ENCODE results near the gene ASXL3.

ASXL3 gene

GRCh38 chr18:33577685-33578517 is at the start of gene ASXL3:
Gene ASXL3 (plus strand): TSS chr18:33578219. CDS start chr18:33578632, 413 bp downstream.
- Histone ChIP-seq H3K4me1 (ENCODE audit: control insufficient read depth in 2 of 2, insufficient read depth in 2 of 2, low read length in 2 of 2) (peaks cover 6 to 8% of the 10 kb centered on the region in 2 donors), H3K27me3 (ENCODE audit: control insufficient read depth in 2 of 2, insufficient read depth in 2 of 2, low read length in 2 of 2) (no peaks in the 10 kb centered on the region), H3K36me3 (ENCODE audit: control insufficient read depth in 2 of 2, insufficient read depth in 2 of 2, low read length in 2 of 2) (no peaks in the 10 kb centered on the region), H3K27ac (ENCODE audit: low read depth in 2 of 2, low read length in 2 of 2) (peak within 1 kb of the TSS; percentile 69 to 70), H3K4me3 (ENCODE audit: low read length in 2 of 2) (peak within 1 kb of the TSS; percentile 75 to 85), H3K9me3 (ENCODE audit: control insufficient read depth in 2 of 2, low read length in 2 of 2) (no peaks in the 10 kb centered on the region), H3K9ac (ENCODE audit: low read depth in 1 of 2, low read length in 2 of 2) (peak within 1 kb of the TSS; percentile 66 to 78)

DNA sequence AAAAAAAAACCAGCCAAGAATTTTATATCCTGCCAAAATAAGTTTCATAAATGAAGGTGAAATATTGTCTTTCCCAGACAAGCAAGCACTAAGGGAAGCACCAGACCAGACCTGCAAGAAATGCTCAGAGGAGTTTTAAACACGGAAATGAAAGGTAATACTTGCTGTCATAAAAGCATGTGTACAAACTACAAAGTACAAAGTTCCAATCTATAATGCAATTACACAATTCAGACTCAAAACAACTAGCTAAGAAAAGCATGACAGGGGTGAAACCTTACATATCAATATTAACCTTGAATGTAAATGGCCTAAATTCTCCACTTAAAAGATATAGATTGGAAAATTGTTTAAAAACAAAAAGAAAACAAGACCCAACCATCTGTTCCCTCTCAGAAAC is 45.0 kb upstream of the ASXL3 start:
- Histone ChIP-seq H3K4me1 (ENCODE audit: control insufficient read depth in 2 of 2, insufficient read depth in 2 of 2, low read length in 2 of 2) (peaks cover 0 to 8% of the 10 kb centered on the region in 2 donors), H3K9ac (ENCODE audit: low read depth in 1 of 2, low read length in 2 of 2) (no peak overlapping the region), H3K4me3 (ENCODE audit: low read length in 2 of 2) (no peak overlapping the region), H3K27ac (ENCODE audit: low read depth in 2 of 2, low read length in 2 of 2) (peak overlapping the region; percentile 44 to 53), H3K36me3 (ENCODE audit: control insufficient read depth in 2 of 2, insufficient read depth in 2 of 2, low read length in 2 of 2) (no peaks in the 10 kb centered on the region), H3K9me3 (ENCODE audit: control insufficient read depth in 2 of 2, low read length in 2 of 2) (no peaks in the 10 kb centered on the region), H3K27me3 (ENCODE audit: control insufficient read depth in 2 of 2, insufficient read depth in 2 of 2, low read length in 2 of 2) (no peaks in the 10 kb centered on the region)

- Histone ChIP-seq H3K27me3 (ENCODE audit: control insufficient read depth in 2 of 2, insufficient read depth in 2 of 2, low read length in 2 of 2) (no peaks in the 10 kb centered on the region), H3K9ac (ENCODE audit: low read depth in 1 of 2, low read length in 2 of 2) (no peak overlapping the region), H3K9me3 (ENCODE audit: control insufficient read depth in 2 of 2, low read length in 2 of 2) (no peaks in the 10 kb centered on the region), H3K4me3 (ENCODE audit: low read length in 2 of 2) (no peak overlapping the region), H3K36me3 (ENCODE audit: control insufficient read depth in 2 of 2, insufficient read depth in 2 of 2, low read length in 2 of 2) (no peaks in the 10 kb centered on the region), H3K27ac (ENCODE audit: low read depth in 2 of 2, low read length in 2 of 2) (no peak overlapping the region), H3K4me1 (ENCODE audit: control insufficient read depth in 2 of 2, insufficient read depth in 2 of 2, low read length in 2 of 2) (peaks cover 0 to 8% of the 10 kb centered on the region in 2 donors)
Measured at GRCh38 chr18:33536904-33537303, 41.1 kb upstream of the ASXL3 start.

- no peaks in the 10 kb centered on the region for H3K9me3 ChIP-seq (ENCODE audit: control insufficient read depth in 2 of 2, low read length in 2 of 2)
Measured at GRCh38 chr18:33538418-33539042, 39.5 kb upstream of the ASXL3 start.

GRCh38 chr18:33540392-33540791 is 37.6 kb upstream of the ASXL3 start:
- H3K4me1 ChIP-seq (ENCODE audit: control insufficient read depth in 2 of 2, insufficient read depth in 2 of 2, low read length in 2 of 2): no peaks in the 10 kb centered on the region
- H3K9me3 ChIP-seq (ENCODE audit: control insufficient read depth in 2 of 2, low read length in 2 of 2): no peaks in the 10 kb centered on the region

More at GRCh38 chr18:33538418-33539042, 39.5 kb upstream of the ASXL3 start:
- no peak overlapping the region for H3K4me3 ChIP-seq (ENCODE audit: low read length in 2 of 2)
- H3K4me1 ChIP-seq (ENCODE audit: control insufficient read depth in 2 of 2, insufficient read depth in 2 of 2, low read length in 2 of 2): peaks cover 0 to 1% of the 10 kb centered on the region in 2 donors
- no peaks in the 10 kb centered on the region for H3K27me3 ChIP-seq (ENCODE audit: control insufficient read depth in 2 of 2, insufficient read depth in 2 of 2, low read length in 2 of 2)
- H3K36me3 ChIP-seq (ENCODE audit: control insufficient read depth in 2 of 2, insufficient read depth in 2 of 2, low read length in 2 of 2): no peaks in the 10 kb centered on the region
- H3K27ac ChIP-seq (ENCODE audit: low read depth in 2 of 2, low read length in 2 of 2): no peak overlapping the region
- H3K9ac ChIP-seq (ENCODE audit: low read depth in 1 of 2, low read length in 2 of 2): no peak overlapping the region

GRCh38 chr18:33541316-33541715 is 36.7 kb upstream of the ASXL3 start:
- H3K27me3 ChIP-seq (ENCODE audit: control insufficient read depth in 2 of 2, insufficient read depth in 2 of 2, low read length in 2 of 2): no peaks in the 10 kb centered on the region
- H3K9ac ChIP-seq (ENCODE audit: low read depth in 1 of 2, low read length in 2 of 2): no peak overlapping the region
- no peak overlapping the region for H3K4me3 ChIP-seq (ENCODE audit: low read length in 2 of 2)
- no peaks in the 10 kb centered on the region for H3K4me1 ChIP-seq (ENCODE audit: control insufficient read depth in 2 of 2, insufficient read depth in 2 of 2, low read length in 2 of 2)
- H3K36me3 ChIP-seq (ENCODE audit: control insufficient read depth in 2 of 2, insufficient read depth in 2 of 2, low read length in 2 of 2): no peaks in the 10 kb centered on the region
- H3K27ac ChIP-seq (ENCODE audit: low read depth in 2 of 2, low read length in 2 of 2): no peak overlapping the region
- no peaks in the 10 kb centered on the region for H3K9me3 ChIP-seq (ENCODE audit: control insufficient read depth in 2 of 2, low read length in 2 of 2)

More at GRCh38 chr18:33540392-33540791, 37.6 kb upstream of the ASXL3 start:
- H3K27me3 ChIP-seq (ENCODE audit: control insufficient read depth in 2 of 2, insufficient read depth in 2 of 2, low read length in 2 of 2): no peaks in the 10 kb centered on the region
- no peak overlapping the region for H3K9ac ChIP-seq (ENCODE audit: low read depth in 1 of 2, low read length in 2 of 2)
- no peak overlapping the region for H3K27ac ChIP-seq (ENCODE audit: low read depth in 2 of 2, low read length in 2 of 2)
- no peaks in the 10 kb centered on the region for H3K36me3 ChIP-seq (ENCODE audit: control insufficient read depth in 2 of 2, insufficient read depth in 2 of 2, low read length in 2 of 2)
- H3K4me3 ChIP-seq (ENCODE audit: low read length in 2 of 2): no peak overlapping the region

GRCh38 chr18:33556846-33557245 is 21.2 kb upstream of the ASXL3 start:
- no peaks in the 10 kb centered on the region for H3K27me3 ChIP-seq (ENCODE audit: control insufficient read depth in 2 of 2, insufficient read depth in 2 of 2, low read length in 2 of 2)
- no peaks in the 10 kb centered on the region for H3K4me1 ChIP-seq (ENCODE audit: control insufficient read depth in 2 of 2, insufficient read depth in 2 of 2, low read length in 2 of 2)
- no peaks in the 10 kb centered on the region for H3K36me3 ChIP-seq (ENCODE audit: control insufficient read depth in 2 of 2, insufficient read depth in 2 of 2, low read length in 2 of 2)
- H3K27ac ChIP-seq (ENCODE audit: low read depth in 2 of 2, low read length in 2 of 2): no peak overlapping the region
- no peak overlapping the region for H3K4me3 ChIP-seq (ENCODE audit: low read length in 2 of 2)
- H3K9me3 ChIP-seq (ENCODE audit: control insufficient read depth in 2 of 2, low read length in 2 of 2): no peaks in the 10 kb centered on the region
- no peak overlapping the region for H3K9ac ChIP-seq (ENCODE audit: low read depth in 1 of 2, low read length in 2 of 2)

DNA sequence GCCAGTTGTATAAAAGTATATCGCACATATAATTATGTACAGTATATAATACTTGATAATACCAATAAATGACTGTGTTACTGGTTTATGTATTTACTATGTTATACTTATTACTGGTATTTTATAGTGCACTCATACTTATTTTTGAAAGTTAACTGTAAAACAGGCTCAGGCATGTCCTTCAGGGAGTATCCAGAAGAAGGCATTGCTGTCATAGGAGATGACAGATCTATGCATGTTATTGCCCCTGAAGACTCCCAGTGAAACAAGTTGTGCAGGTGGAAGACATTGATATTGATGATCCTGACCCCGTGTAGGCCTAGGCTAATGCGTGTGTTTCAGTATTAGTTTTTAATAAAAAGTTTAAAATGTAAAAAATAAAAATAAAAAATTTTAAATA is 20.3 kb upstream of the ASXL3 start:
- Histone ChIP-seq H3K4me1 (ENCODE audit: control insufficient read depth in 2 of 2, insufficient read depth in 2 of 2, low read length in 2 of 2) (no peaks in the 10 kb centered on the region), H3K9me3 (ENCODE audit: control insufficient read depth in 2 of 2, low read length in 2 of 2) (no peaks in the 10 kb centered on the region), H3K27me3 (ENCODE audit: control insufficient read depth in 2 of 2, insufficient read depth in 2 of 2, low read length in 2 of 2) (no peaks in the 10 kb centered on the region), H3K27ac (ENCODE audit: low read depth in 2 of 2, low read length in 2 of 2) (no peak overlapping the region), H3K4me3 (ENCODE audit: low read length in 2 of 2) (no peak overlapping the region), H3K9ac (ENCODE audit: low read depth in 1 of 2, low read length in 2 of 2) (no peak overlapping the region), H3K36me3 (ENCODE audit: control insufficient read depth in 2 of 2, insufficient read depth in 2 of 2, low read length in 2 of 2) (no peaks in the 10 kb centered on the region)

- no peaks in the 10 kb centered on the region for H3K9me3 ChIP-seq (ENCODE audit: control insufficient read depth in 2 of 2, low read length in 2 of 2)
Measured at GRCh38 chr18:33558529-33558928, 19.5 kb upstream of the ASXL3 start.

GRCh38 chr18:33560686-33561370 is 17.2 kb upstream of the ASXL3 start:
- H3K9ac ChIP-seq (ENCODE audit: low read depth in 1 of 2, low read length in 2 of 2): no peak overlapping the region
- no peaks in the 10 kb centered on the region for H3K4me1 ChIP-seq (ENCODE audit: control insufficient read depth in 2 of 2, insufficient read depth in 2 of 2, low read length in 2 of 2)
- H3K9me3 ChIP-seq (ENCODE audit: control insufficient read depth in 2 of 2, low read length in 2 of 2): no peaks in the 10 kb centered on the region
- no peak overlapping the region for H3K27ac ChIP-seq (ENCODE audit: low read depth in 2 of 2, low read length in 2 of 2)
- H3K27me3 ChIP-seq (ENCODE audit: control insufficient read depth in 2 of 2, insufficient read depth in 2 of 2, low read length in 2 of 2): no peaks in the 10 kb centered on the region
- H3K4me3 ChIP-seq (ENCODE audit: low read length in 2 of 2): no peak overlapping the region
- H3K36me3 ChIP-seq (ENCODE audit: control insufficient read depth in 2 of 2, insufficient read depth in 2 of 2, low read length in 2 of 2): no peaks in the 10 kb centered on the region

More at GRCh38 chr18:33558529-33558928, 19.5 kb upstream of the ASXL3 start:
- Histone ChIP-seq H3K4me3 (ENCODE audit: low read length in 2 of 2) (no peak overlapping the region), H3K4me1 (ENCODE audit: control insufficient read depth in 2 of 2, insufficient read depth in 2 of 2, low read length in 2 of 2) (no peaks in the 10 kb centered on the region), H3K9ac (ENCODE audit: low read depth in 1 of 2, low read length in 2 of 2) (no peak overlapping the region), H3K36me3 (ENCODE audit: control insufficient read depth in 2 of 2, insufficient read depth in 2 of 2, low read length in 2 of 2) (no peaks in the 10 kb centered on the region), H3K27me3 (ENCODE audit: control insufficient read depth in 2 of 2, insufficient read depth in 2 of 2, low read length in 2 of 2) (no peaks in the 10 kb centered on the region), H3K27ac (ENCODE audit: low read depth in 2 of 2, low read length in 2 of 2) (no peak overlapping the region)
